VCaP (cell line): ENCODE results near the gene TBC1D8B.
A peak's percentile ranks its signal among the peaks of the same experiment; 100 is the strongest.
"Not testable (repeated sequence)": the region's sequence is repeated elsewhere in the genome, so short reads cannot be mapped to it uniquely, and the experiment has no call there.

ENCODE experiments used
- H3K27ac ChIP-seq: fragments of 450-650 bp; 2 replicates; pipeline ENCODE4 v1.5.1; 2017
- CTCF ChIP-seq: fragments of 450-650 bp; conservative IDR thresholded peaks from 2 replicates; pipeline ENCODE4 v1.5.1; 2017; ENCODE audit warnings: mild to moderate bottlenecking, moderate library complexity

TBC1D8B gene

DNA sequence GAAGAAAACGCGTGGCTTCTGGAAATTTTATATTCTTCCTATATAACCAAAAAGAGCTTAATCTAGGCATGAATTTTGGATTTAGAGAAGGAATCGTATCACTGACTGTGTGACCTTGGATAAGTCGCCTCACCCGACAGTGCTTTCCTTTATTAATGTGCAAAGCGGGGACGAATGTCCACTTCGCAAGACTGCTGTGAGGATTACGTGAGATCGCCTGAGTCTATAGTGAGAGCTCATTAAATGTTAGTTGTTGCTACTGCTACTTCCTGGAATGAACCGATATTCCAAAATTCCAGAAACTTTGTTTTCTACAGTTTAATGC, 448 bp upstream of the TBC1D8B start:
- no peak for TF ChIP-seq CTCF
- H3K27ac ChIP-seq = no peak overlapping the region

GRCh38 chrX:106811131-106811910, 8.8 kb downstream of the TBC1D8B start:
- H3K27ac ChIP-seq = no peak overlapping the region
- no peak for TF ChIP-seq CTCF

DNA sequence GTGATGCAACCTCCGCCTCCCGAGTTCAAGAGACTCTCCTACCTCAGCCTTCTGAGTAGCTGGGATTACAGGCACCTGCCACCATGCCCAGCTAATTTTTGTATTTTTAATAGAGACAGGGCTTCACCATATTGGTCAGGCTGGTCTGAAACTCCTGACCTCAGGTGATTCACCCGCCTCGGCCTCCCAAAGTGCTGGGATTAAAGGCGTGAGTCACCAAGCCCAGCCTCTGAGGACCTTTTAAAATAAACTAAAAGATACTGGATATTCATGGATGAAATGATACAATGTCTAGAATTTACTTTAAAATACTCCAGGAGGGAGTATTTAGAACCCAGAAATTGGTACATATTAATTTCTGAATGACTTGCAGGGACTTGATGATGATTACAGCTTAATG, 10.5 kb downstream of the TBC1D8B start:
- not testable (repeated sequence) for H3K27ac ChIP-seq

DNA sequence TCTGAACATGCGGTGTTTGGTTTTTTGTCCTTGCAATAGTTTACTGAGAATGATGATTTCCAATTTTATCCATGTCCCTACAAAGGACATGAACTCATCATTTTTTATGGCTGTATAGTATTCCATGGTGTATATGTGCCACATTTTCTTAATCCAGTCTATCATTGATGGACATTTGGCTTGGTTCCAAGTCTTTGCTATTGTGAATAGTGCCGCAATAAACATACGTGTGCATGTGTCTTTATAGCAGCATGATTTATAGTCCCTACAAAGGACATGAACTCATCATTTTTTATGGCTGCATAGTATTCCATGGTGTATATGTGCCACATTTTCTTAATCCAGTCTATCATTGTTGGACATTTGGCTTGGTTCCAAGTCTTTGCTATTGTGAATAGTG, 11.6 kb downstream of the TBC1D8B start:
- not testable (repeated sequence) for H3K27ac ChIP-seq

DNA sequence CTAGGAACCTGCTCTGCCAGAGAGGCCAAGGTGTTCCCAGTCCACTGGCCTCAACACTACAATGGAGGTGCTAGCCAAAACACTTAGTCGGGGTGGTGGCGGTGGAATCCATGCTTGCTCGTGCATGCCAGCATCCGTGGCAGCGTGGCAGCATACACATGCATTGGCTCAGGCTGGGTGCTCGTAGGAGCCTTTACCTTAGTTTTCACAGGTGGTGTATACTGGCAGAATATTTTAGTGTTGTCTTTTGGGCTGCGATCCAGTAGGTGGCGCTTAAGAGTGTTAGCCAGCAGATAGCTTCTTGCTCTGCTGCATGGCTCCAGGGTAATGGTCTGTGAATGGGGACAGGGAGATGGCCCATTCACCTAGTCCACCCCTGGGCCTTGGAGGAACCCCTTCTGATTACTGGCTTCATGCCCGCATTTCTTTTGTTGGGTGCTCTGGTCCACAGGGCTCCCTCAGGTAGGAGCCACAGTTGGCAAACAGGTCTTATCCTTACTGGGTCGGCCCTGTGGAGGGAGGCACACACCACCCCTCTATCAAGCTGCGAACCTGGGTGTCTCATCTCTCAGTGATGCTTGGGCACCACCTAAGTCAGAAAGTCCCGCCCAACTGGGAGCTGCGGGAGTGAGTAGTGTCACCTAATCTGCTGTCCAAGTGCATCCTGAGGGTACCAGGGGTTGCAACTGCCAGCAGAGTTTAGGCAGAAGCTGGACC, 60.7 kb downstream of the TBC1D8B start:
- no peak; the same call in 1 of the 2 replicates for TF ChIP-seq CTCF
- no peak overlapping the region for H3K27ac ChIP-seq

DNA sequence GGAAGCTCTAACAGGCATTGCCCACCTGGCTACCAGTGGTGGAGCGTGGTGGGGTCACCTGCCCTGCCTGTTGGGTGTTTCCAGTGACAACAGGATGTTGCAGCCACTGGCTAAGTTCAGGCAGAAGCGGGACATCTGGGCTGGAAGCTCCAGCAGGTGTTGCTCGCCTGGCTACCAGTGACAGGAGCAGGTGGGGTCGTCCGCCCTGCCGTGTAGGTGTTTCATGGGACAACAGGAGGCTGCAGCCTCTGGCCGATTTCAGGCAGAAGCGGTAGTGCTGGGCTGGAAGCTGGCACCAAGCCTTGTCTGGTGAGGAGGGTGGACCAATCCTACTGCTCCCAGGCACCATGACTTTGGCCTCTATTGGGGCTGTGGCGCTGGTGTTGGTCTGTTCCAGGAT, 61.2 kb downstream of the TBC1D8B start:
- no peak overlapping the region for H3K27ac ChIP-seq
- TF ChIP-seq CTCF = no peak

- H3K27ac ChIP-seq = not testable (repeated sequence)
These were observed 70.3 kb downstream of the TBC1D8B start for GRCh38 chrX:106872796-106873195.

GRCh38 chrX:106874075-106874474, 71.6 kb downstream of the TBC1D8B start:
- peak; percentile 53 for TF ChIP-seq CTCF
- H3K27ac ChIP-seq = no peak overlapping the region

DNA sequence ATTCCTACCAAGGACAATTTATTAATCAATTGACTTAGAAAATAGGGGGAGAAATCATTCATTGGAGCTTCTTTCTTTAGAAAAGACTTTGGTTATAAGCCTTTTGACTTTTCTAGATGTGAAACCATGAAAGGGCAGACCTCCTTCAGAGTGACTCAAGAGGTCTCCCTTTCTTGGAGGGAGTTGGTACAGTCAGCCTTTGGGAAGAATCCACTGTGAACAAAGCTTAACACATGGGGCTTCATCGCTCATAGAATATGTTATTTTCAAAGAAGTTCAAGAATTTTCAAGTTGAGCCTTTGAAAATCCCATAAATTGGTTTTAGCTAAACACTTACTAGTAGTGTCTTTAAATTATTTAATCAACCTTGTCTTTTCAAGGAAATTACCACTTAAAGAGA, 72.7 kb downstream of the TBC1D8B start:
- TF ChIP-seq CTCF = no peak
- no peak overlapping the region for H3K27ac ChIP-seq
